K562 (cell line): ENCODE measurements around the gene ARFGEF3. TPM values are rescaled to one million over a fixed set of nuclear protein-coding genes. Genes with fewer than 3 reads are reported as not detected.

Experiments
- ATF2 ChIP-seq: sonication (generic); formaldehyde crosslinking; IDR thresholded peaks from 2 replicates; pipeline ENCODE4 v1.8.1; 2022; ENCODE audit warnings: missing genetic modification reagents
- CHD2 ChIP-seq: IDR thresholded peaks from 2 replicates; pipeline ENCODE4 v1.6.1; 2011; ENCODE audit warnings: low read depth, low read length
- RFX7 ChIP-seq: fragments of 250-450 bp; sonication (Bioruptor Pico); IDR thresholded peaks from 2 replicates; pipeline ENCODE4 v1.5.1; 2021; ENCODE audit warnings: mild to moderate bottlenecking
- USF1 ChIP-seq: sonication (generic); formaldehyde crosslinking; IDR thresholded peaks from 2 replicates; pipeline ENCODE4 v1.9.0; 2022; ENCODE audit warnings: mild to moderate bottlenecking, missing genetic modification reagents
- polyA plus RNA-seq, 8 experiments: library from polyadenylated mRNA; depleted of rRNA in 4 of 8; stranded (reverse) in 5 of 8; unstranded in 3 of 8; fragments of >200 nt; fragmentation: Nextera tagmentation in 2 of 8; fragmentation: Illumina TruSeq in 1 of 8; extraction: Ambion mirVana in 2 of 8; extraction: Trizol in 1 of 8; gene quantifications; 2 replicates each; pipeline versions ENCODE4 v1.2.1 to v1.2.3, GENCODE V29; 2011 to 2014; ENCODE audit warnings: inconsistent platforms in 1 of 8, missing spikeins in 1 of 8
- total RNA-seq, 7 experiments: library from RNA; depleted of rRNA in 6 of 7; stranded (reverse); fragments of >200 nt in 6 of 7; fragmentation: Illumina TruSeq in 2 of 7; extraction: Trizol in 2 of 7; gene quantifications; 2 replicates each; pipeline versions ENCODE4 v1.2.1 to v1.2.3, GENCODE V29; 2011 to 2021; ENCODE audit warnings: low replicate concordance in 1 of 7
- TF ChIP-seq, protein P1 (sequence below): fragments of 250-450 bp; sonication (Bioruptor Pico); IDR thresholded peaks from 2 replicates; pipeline ENCODE4 v1.9.0; 2021; ENCODE audit warnings: mild to moderate bottlenecking
- TF ChIP-seq, protein P2 (sequence below): fragments of 250-450 bp; sonication (Bioruptor Pico); IDR thresholded peaks from 2 replicates; pipeline ENCODE4 v1.4.0; 2020; ENCODE audit warnings: borderline replicate concordance
- TF ChIP-seq, protein P3 (sequence below): fragments of 450-650 bp; IDR thresholded peaks from 2 replicates; pipeline ENCODE4 v1.7.0; 2016; ENCODE audit warnings: borderline replicate concordance

The ARFGEF3 gene
- total and polyA plus RNA-seq, 9 of the 15 experiments (the other 6 are each of a cell fraction or from before 2014, with no cell fraction given): under 0.01 to 0.02 TPM; not detected in 7

GRCh38 chr6:138302554-138302953 is 140.8 kb downstream of the ARFGEF3 start (continued):
- TF ChIP-seq ATF2 (no peak), RFX7 (CRISPR knock-in tag) (no peak), CHD2 (no peak), USF1 (CRISPR knock-in tag) (no peak)
- TF ChIP-seq, protein P1, sequence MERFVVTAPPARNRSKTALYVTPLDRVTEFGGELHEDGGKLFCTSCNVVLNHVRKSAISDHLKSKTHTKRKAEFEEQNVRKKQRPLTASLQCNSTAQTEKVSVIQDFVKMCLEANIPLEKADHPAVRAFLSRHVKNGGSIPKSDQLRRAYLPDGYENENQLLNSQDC (CRISPR knock-in tag): no peak
- TF ChIP-seq, protein P2, sequence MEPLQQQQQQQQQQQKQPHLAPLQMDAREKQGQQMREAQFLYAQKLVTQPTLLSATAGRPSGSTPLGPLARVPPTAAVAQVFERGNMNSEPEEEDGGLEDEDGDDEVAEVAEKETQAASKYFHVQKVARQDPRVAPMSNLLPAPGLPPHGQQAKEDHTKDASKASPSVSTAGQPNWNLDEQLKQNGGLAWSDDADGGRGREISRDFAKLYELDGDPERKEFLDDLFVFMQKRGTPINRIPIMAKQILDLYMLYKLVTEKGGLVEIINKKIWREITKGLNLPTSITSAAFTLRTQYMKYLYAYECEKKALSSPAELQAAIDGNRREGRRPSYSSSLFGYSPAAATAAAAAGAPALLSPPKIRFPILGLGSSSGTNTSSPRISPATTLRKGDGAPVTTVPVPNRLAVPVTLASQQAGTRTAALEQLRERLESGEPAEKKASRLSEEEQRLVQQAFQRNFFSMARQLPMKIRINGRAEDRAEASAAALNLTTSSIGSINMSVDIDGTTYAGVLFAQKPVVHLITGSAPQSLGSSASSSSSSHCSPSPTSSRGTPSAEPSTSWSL: no peak
- TF ChIP-seq, protein P3, sequence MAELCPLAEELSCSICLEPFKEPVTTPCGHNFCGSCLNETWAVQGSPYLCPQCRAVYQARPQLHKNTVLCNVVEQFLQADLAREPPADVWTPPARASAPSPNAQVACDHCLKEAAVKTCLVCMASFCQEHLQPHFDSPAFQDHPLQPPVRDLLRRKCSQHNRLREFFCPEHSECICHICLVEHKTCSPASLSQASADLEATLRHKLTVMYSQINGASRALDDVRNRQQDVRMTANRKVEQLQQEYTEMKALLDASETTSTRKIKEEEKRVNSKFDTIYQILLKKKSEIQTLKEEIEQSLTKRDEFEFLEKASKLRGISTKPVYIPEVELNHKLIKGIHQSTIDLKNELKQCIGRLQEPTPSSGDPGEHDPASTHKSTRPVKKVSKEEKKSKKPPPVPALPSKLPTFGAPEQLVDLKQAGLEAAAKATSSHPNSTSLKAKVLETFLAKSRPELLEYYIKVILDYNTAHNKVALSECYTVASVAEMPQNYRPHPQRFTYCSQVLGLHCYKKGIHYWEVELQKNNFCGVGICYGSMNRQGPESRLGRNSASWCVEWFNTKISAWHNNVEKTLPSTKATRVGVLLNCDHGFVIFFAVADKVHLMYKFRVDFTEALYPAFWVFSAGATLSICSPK: no peak
